ENCODE measurements around the gene ST6GAL1.
"Not testable (repeated sequence)": the region's sequence is repeated elsewhere in the genome, so short reads cannot be mapped to it uniquely, and the experiment has no call there.

ST6GAL1 gene

GRCh38 chr3:187021748-187022402 is 91.5 kb downstream of the ST6GAL1 start:
- no peak for DNase-seq (ENCODE audit: low spot score)

- DNase-seq (ENCODE audit: low spot score): no peak
Observed at GRCh38 chr3:187022403-187023029, 92.2 kb downstream of the ST6GAL1 start.

DNA sequence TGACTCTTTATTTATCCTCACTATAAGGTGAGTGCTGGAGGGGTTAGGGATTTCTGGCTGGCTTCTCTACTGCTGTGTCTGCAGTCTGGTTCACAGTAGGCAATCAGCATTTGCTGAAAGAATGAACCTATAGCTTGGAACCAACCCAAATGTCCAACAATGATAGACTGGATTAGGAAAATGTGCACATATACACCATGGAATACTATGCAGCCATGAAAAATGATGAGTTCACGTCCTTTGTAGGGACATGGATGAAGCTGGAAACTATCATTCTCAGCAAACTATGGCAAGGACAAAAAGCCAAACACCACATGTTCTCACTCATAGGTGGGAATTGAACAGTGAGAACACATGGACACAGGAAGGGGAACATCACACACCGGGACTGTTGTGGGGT is 93.0 kb downstream of the ST6GAL1 start:
- DNase-seq (ENCODE audit: low spot score): not testable (repeated sequence)

- no peak for DNase-seq (ENCODE audit: low spot score)
Observed at GRCh38 chr3:187024536-187025226, 94.4 kb downstream of the ST6GAL1 start.

- no peak for DNase-seq (ENCODE audit: low spot score)
Observed at GRCh38 chr3:187025254-187025655, 94.9 kb downstream of the ST6GAL1 start.

DNA sequence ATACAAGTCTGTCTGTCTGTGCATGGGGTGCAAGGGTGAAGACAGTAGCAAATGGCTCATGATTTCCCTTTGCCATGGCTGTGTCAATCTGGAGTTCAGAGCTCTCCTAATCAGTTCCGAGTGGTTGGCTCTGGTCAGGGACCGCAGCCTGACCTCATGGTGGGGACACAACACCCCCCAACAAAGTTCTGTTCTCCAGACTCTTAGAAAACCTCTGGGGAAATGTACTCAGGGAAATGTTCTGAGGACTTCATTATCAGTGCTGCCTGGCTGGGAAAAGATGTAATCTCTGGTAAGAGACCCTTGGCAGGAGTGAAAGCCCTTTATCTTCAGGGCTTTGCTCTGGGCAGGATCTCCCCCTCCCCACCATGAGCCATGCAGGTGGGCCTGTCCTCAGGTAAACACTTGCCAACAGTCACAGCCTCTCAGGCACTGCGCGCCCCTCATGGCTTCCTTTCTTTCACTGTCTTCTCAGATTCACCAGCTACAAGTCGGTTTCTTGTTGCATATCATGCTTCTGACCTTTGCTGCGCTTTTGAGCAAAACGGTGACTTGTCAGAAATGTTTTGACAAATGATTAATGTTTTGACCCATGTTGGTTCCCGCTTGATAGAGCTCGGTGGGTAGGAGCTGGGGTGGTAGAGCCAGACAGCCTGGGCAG is 95.5 kb downstream of the ST6GAL1 start:
- no peak for DNase-seq (ENCODE audit: low spot score)

GRCh38 chr3:187026317-187026670 is 96.0 kb downstream of the ST6GAL1 start:
- no peak for DNase-seq (ENCODE audit: low spot score)

DNA sequence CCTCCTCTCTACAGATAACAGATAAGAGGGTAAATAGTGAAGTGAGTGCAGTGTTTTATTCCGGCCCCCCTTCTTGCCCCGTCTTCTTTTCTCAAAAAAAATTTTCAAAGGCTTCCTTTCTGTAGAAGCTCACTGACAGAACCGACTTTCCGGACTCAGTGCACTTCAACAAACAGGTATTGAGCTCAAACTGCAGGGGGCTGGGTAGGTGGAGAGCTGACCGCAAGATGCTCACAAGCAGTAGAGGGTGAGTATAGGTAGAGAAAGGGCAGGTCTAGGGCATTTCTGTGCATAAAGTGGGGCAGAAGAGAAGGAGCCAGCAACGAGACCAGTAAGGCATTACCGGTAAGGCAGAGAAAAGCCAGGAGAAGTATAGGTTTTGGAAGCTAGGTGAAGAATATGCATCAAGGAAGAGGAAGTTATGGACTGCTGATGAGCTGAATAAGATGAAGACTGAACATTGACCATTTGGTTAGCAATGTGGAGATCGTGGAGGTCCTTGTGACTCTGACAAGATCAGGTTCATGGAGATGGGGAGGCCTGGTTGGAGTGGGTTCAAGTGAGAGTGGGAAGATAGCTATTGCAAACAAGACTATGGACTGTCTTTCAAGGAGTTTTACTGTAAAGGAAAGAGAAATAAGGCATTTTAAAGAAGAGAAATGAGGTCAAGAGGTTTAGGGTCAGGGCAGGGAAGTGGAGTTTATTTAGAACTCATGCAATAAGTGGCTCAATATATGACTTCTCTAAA is 97.4 kb downstream of the ST6GAL1 start:
- no peak for DNase-seq (ENCODE audit: low spot score)

- DNase-seq (ENCODE audit: low spot score): no peak
Observed at GRCh38 chr3:187031934-187032333, 101.6 kb downstream of the ST6GAL1 start.

DNA sequence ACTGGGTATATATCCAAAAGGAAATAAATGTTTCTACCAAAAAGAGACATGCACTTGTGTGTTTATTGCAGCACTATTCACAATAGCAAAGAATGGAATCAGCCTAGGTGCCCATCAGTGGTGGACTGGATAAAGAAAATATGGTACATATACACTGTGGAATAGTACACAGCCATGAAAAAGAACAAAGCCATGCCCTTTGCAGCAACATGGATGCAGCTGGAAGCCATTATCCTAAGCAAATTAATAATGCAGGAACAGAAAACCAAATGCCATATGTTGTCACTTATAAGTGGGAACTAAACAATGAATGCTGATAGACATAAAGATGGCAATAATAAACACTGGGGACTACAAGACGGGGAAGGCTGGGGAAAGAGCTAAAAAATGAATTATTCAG is 106.1 kb downstream of the ST6GAL1 start:
- DNase-seq (ENCODE audit: low spot score): no peak

- DNase-seq (ENCODE audit: low spot score): no peak
Observed at GRCh38 chr3:187039100-187039722, 108.9 kb downstream of the ST6GAL1 start.

DNA sequence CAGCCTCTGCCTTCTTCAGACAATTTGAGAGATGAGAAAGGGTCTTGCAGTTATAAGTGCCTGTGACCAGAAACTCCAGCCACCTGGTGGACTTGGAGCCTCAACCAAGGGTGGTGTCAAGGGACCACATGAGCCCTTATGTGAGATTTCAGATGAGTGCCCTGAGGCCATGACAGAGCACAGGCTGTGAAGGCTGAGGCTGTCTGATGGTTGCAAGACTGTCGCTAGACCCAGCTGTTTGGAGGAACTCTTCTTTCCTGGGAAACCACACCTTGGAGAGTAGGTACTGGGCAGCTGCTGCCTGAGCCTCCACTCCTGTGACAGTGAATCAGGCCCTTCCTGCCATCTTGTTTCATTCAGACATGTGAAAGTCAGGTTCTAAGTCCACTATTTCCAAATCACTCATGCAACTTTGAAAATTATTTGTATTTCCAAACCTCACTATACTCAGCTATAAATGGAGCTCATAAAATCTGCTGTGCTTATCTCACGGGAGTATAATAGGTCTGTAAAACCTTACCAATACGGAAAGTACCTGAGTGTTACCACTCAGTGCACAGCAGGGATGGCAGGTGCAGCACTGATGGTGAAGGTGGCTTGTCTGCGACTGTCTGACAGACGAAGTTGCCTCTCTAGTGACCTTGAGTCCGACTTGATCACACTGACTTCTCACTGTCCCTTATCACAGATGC is 109.5 kb downstream of the ST6GAL1 start:
- no peak for DNase-seq (ENCODE audit: low spot score)

GRCh38 chr3:187040516-187041361 is 110.4 kb downstream of the ST6GAL1 start:
- peak; percentile 50 for DNase-seq (ENCODE audit: low spot score)

DNA sequence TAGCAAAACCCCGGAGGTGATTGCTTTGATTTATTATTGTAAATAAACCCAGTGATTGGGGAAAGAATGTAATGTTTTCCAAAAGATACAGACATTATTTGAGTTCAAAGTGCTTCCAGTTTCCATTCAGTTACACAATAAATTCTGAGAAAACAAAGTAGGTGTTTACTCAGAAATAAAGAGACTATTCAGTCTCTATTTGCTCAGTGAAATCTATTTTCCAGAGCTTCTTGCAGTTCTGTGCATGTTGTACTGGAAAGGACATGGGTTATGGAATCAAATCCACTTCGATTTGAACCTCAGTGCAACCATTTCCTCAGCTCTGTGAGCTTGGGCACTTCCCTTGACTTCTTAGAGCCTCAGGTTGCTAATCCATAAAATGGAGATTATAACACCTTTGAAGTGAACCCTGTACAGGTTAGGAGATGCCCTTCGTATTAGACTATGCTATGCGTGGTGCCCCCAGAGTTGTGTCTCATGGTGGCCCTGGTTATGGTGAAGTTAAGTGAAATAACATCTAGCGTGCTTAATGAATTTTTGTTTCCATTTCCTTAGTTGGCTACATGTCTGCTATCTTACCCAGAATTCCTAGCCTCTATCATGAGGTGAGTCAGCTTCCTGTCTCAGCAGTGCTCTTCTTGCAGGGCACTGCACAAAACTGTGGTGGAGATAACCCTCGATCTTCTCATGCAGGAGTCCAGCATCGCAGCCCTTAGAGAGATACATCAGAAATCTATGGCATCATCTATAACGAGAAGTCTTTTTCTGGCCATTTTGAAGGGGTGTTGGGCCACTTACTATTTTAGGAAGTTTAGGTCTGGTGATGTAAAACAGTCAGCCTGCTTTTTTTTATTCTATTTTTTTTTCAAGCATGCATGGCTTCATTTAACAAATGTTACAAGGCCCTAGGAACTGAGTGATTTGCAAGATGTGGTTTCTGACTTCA is 111.3 kb downstream of the ST6GAL1 start:
- DNase-seq (ENCODE audit: low spot score): no peak

DNA sequence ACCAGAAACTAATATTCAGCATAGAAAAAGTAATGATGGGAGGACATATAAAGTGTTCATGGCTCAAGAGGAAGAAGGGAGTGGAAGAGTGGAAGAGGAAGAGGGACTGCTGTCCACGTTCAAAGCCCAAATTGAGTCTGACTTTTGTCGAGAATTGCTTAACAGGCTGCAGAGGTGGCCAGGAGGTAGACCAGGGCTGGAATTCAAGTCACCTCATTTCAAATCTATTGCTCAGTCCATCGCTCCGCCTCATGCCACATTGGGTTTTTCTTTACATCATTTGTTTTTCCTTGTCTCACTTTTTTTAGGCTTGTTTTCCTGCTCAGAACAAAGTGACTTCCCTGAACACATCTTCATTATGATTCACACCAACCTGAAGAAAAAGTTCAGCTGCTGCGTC is 112.0 kb downstream of the ST6GAL1 start:
- no peak for DNase-seq (ENCODE audit: low spot score)

DNA sequence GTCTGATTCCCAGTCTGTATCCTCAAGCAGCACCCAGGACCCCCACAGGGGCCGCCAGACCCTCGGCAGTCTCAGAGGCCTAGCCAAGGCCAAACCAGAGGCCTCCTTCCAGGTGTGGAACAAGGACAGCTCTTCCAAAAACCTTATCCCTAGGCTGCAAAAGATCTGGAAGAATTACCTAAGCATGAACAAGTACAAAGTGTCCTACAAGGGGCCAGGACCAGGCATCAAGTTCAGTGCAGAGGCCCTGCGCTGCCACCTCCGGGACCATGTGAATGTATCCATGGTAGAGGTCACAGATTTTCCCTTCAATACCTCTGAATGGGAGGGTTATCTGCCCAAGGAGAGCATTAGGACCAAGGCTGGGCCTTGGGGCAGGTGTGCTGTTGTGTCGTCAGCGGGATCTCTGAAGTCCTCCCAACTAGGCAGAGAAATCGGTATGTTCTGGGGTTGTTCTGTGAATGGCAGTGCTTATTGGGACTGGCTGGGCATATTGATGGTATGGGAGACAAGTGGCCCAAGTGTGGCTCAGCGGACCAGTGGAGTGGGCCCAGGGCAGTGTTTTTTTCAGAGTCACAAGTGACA is 112.6 kb downstream of the ST6GAL1 start:
- no peak for DNase-seq (ENCODE audit: low spot score)

DNA sequence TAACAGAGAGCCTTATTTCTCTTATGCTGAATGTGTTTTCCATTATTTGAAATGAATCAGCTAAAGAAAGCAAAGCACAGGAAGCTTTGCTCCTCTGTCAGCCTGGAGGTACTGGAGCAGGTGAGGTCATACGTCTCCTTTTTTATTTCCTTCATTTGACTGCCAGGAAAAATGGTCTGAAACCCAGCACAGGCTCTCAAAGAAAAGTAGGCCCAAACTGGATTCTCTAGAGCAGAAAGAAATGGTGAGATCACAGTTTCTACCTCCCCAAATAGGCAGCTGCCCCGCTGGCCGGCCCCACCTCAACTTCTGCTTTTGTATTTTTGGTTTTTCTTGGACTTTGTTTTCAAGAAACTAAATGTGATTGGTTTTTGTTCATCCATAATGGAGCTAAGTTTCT is 113.9 kb downstream of the ST6GAL1 start:
- DNase-seq (ENCODE audit: low spot score): no peak

DNA sequence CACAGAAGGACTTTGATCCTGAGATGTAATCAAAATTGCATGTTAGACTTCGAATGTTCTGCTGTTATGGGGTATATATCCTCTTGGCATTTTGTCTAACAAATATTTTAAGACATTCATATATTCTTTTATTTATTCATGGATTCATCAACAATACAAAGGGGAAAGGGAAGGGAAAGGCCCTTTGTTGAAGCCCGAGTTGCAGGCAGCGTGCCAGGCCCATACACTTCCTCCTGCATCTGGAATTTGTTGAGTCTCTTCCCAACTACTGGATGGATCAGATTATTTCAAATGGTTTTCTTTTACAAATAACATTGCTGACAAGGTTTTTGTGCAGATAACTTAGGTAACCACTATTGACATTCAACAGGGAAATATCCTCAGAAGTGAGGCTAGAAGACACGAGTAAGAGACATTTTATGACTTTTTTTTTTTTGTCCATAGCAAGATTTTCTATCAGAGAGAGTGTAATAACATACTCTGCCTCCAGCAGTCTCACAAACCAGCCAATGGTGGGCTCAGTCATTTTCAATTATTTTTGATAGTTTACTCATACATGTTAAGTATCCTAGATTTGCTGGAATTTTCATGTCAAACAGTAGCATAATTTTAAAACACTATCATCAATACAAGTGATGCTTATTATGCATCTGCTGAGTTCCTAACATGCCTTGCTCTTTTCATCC is 114.7 kb downstream of the ST6GAL1 start:
- DNase-seq (ENCODE audit: low spot score): no peak
